HG03571 (cell line): Measurements from ENCODE around the gene RGS7.
A peak's percentile ranks its signal among the peaks of the same experiment; 100 is the strongest.
"Not testable (repeated sequence)": the region's sequence is repeated elsewhere in the genome, so short reads cannot be mapped to it uniquely, and the experiment has no call there.

Source experiments
- ATAC-seq: cut with Tn5 transposase; IDR thresholded peaks from one replicate; pipeline ENCODE4 v1.9.1; 2021; ENCODE audit not compliant: unreplicated experiment

Gene RGS7

GRCh38 chr1:240747907-240748306 is 609.1 kb downstream of the RGS7 start:
- ATAC-seq = no peak

- ATAC-seq = no peak
Observed at GRCh38 chr1:240743705-240744104, 613.3 kb downstream of the RGS7 start.

- ATAC-seq = no peak
Observed at GRCh38 chr1:240739754-240740153, 617.3 kb downstream of the RGS7 start.

GRCh38 chr1:240739139-240739538 is 617.9 kb downstream of the RGS7 start:
- ATAC-seq = no peak

GRCh38 chr1:240737766-240738265 is 619.2 kb downstream of the RGS7 start:
- ATAC-seq = no peak

GRCh38 chr1:240737298-240737697 is 619.7 kb downstream of the RGS7 start:
- no peak for ATAC-seq

- not testable (repeated sequence) for ATAC-seq
Observed at GRCh38 chr1:240734705-240735104, 622.3 kb downstream of the RGS7 start.

GRCh38 chr1:240734001-240734400 is 623.0 kb downstream of the RGS7 start:
- ATAC-seq = no peak

GRCh38 chr1:240732390-240732789 is 624.6 kb downstream of the RGS7 start:
- ATAC-seq = peak; percentile 85
